LNCAP (cell line): Measurements from ENCODE around the gene PRLH.
A peak's percentile ranks its signal among the peaks of the same experiment; 100 is the strongest.

Experiments used
- TF ChIP-seq, protein P1 (sequence below): fragments of 450-650 bp; IDR thresholded peaks from 2 replicates; pipeline ENCODE4 v1.5.1; 2017; ENCODE audit warnings: mild to moderate bottlenecking

Gene PRLH

DNA sequence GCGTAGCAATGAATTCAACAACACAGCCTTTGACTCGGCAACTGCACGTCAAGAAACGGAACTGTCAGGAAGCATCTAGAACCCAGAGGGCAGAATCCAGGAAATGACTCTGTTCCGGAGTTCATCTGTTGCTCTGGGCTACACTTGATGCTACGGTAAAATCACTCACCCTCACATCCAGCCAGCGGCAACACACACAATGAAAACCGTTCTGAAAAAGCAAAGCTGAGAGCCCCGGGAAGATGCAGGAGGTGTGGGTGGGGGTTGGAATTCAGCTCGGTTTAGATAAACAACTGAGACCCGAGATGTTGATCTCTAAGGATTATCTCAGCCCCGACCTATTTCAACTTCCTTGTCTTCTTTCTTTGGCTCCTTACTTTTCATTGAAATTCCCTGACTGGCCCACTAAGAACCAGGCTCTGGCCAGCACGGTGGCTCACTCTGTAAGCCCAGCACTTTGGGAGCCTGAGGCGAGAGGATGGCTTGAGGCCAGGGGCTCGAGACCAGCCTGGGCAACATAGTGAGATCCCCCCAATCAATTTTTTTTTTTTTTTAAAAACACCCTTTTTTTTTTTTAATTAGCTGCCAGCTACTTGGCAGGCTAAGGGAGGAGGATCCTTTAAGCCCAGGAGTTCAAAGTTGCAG lies 37.5 kb downstream of the PRLH start:
- TF ChIP-seq, protein P1, sequence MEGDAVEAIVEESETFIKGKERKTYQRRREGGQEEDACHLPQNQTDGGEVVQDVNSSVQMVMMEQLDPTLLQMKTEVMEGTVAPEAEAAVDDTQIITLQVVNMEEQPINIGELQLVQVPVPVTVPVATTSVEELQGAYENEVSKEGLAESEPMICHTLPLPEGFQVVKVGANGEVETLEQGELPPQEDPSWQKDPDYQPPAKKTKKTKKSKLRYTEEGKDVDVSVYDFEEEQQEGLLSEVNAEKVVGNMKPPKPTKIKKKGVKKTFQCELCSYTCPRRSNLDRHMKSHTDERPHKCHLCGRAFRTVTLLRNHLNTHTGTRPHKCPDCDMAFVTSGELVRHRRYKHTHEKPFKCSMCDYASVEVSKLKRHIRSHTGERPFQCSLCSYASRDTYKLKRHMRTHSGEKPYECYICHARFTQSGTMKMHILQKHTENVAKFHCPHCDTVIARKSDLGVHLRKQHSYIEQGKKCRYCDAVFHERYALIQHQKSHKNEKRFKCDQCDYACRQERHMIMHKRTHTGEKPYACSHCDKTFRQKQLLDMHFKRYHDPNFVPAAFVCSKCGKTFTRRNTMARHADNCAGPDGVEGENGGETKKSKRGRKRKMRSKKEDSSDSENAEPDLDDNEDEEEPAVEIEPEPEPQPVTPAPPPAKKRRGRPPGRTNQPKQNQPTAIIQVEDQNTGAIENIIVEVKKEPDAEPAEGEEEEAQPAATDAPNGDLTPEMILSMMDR = no peak

DNA sequence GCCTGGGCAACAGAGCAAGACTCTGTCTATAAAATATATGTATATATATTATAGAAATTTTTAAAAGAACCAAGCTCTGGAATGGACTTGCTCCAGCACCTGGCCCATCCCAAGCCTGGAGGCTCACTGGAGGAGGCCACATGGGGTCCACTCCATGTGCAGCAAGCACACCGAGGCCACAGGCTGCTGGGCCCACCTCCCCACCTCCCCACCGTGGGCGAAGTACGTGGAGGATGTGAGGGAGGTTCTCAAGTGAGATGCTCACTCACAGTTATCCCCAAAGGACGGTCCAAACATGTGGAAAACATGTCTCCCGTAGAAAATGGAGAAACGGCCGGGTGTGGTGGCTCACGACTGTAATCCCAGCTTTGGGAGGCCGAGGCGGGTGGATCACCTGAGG lies 38.0 kb downstream of the PRLH start:
- TF ChIP-seq, protein P1 = no peak

DNA sequence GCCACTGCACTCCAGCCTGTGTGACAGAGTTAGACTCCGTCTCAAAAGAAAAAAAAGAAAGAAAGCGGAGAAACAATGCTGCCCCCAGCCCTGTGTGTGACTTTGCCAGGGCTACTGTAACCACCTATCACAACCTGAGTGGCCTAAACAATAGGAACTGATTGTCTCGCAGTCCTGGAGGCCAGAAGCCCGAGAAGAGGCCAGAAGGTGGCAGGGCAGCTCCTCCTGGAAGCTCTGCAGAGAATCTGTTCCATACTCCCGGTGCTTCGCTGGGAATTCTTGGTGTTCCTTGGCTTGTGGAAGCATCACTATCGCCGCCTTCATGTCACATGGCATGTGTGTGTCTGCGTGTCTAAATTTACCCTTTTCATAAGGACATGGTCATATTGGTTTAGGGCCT lies 38.6 kb downstream of the PRLH start:
- TF ChIP-seq, protein P1 = peak; percentile 28

DNA sequence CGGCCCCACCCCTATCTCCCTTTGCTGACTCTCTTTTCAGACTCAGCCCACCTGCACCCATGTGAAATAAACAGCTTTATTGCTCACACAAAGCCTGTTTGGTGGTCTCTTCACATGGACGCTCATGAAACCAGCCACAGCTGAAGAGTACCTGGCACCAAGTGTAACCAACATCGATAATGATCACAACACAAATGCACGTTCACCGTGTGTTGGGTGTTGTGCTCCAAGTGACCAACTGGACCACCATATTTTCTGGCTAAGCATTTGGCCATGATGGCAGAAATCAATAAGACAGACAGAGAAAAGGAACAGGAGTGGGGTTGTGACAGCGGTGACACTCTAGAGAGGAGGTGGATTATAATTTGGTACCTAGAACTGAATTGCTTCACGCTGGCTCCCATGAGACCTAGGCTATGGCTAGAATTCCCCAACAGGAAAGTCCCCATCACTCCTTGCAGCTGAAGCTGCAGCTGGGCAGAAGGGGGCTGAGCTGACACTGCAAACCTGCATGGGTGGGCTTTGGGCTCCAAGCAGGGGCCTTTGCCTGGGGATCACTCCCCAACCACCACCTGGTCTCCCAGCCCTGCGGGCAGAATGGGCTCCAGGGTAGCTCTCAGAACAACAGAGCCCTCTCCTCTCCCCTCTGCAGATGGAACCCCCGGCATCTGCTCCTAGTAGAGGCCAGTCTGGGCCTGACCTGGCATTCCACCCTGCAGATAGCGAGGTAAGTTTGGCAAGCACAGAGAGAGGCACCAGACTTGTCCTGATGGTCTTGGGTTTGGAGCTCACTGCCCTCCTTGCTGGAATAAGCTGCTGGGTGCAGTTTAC lies 46.4 kb downstream of the PRLH start:
- TF ChIP-seq, protein P1 = no peak

DNA sequence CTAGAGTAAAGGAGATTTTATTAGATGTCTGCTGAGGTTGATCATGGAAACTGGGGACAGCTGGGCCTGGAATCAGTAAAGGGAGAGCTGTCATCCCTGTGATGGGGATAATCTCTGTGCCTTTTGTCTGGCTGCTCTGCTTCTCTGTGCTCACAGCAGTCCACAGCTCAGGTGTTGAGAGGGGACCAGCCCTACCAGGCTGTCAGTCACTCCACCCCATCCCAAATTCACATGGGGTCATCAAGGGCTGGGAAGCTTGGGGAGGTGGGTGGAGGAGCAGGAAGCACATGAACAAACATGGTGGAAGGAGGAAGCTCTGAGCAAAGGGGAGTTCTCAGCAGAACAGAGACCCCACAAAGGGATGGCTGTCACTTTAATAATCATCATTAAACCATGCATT lies 47.3 kb downstream of the PRLH start:
- TF ChIP-seq, protein P1 = no peak

DNA sequence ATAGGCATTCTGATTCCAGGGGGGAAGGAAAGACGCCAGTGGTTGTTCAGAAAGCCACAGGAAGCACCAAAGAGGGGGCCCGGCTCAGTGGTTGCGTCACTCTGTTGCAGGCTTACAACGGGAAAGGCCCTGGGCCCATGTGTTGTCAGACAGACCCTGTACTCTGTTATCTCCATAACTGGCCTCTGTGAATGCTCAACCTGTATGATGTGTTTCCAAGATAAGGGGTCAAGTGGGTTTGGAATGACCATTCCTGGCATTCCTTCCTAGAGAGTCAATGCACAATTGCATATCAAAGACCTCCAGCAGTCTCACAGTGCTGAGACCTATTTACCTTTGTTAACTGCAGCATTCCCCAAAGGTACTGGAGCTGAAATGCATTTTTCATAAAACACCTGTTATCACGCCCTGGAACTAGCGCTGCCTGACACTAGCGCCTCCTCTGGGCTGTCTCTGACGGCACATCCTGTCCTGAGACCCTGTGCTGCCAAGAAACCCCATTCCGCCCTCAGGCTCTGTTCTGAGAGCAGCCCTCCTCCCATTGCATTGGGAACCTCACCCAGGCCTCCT lies 47.9 kb downstream of the PRLH start:
- TF ChIP-seq, protein P1 = no peak

DNA sequence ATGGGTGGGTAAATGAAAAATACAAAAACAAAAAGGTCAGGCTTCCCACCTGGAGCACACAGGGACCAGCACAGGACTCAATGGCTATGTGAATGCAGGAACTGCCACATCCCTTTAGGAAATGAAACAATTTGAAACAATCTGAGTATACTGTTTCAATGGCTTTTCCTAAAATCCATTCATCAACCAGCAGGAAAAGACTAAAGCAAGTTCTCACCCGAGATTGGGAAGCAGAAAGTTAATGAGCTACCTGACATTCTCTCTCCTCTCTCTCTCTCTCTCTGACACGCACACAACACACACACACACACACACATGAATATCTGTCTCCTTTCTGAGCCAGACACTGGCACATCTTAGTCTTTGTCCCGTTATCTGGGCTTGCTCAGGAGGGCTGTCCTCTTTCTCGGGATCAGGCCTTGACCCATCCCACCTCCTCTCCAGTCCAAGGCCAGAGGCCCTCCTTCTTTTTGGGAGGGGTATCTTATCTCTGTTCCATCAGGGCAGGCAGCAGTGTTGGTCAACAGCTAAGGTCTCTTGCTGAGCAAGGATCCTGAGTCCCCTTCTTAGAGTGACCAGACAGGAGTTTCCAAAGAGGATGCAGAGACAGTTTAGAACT lies 49.4 kb downstream of the PRLH start:
- TF ChIP-seq, protein P1 = no peak
